ENCODE data around the gene GID4. TPM values are rescaled to one million over a fixed set of nuclear protein-coding genes. Genes with fewer than 3 reads are reported as not detected.

The GID4 gene
- total RNA-seq, 4 donors from 2014 or later, result 40.1 to 46.4 (median 41.4) TPM

GRCh38 chr17:18014006-18014405 lies 25.2 kb upstream of the GID4 start:
- no peak overlapping the region for H3K27ac ChIP-seq
- DNase-seq, result no peak
- no peaks in the 10 kb centered on the region for H3K9me3 ChIP-seq
- H3K4me1 ChIP-seq, result peaks cover 7 to 12% of the 10 kb centered on the region in 2 donors
- intact Hi-C loops (cut with DNase I; ENCODE audit: low total_unique reads), result no loop called here
- no peak overlapping the region for H3K4me3 ChIP-seq
- in situ Hi-C loops (cut with MboI; ENCODE audit: low sequenced_read_pairs in 4 of 4), result no loop called here
- no peak for TF ChIP-seq POLR2A (IDR thresholded peaks at IDR 0.05)
- TF ChIP-seq, protein P1, sequence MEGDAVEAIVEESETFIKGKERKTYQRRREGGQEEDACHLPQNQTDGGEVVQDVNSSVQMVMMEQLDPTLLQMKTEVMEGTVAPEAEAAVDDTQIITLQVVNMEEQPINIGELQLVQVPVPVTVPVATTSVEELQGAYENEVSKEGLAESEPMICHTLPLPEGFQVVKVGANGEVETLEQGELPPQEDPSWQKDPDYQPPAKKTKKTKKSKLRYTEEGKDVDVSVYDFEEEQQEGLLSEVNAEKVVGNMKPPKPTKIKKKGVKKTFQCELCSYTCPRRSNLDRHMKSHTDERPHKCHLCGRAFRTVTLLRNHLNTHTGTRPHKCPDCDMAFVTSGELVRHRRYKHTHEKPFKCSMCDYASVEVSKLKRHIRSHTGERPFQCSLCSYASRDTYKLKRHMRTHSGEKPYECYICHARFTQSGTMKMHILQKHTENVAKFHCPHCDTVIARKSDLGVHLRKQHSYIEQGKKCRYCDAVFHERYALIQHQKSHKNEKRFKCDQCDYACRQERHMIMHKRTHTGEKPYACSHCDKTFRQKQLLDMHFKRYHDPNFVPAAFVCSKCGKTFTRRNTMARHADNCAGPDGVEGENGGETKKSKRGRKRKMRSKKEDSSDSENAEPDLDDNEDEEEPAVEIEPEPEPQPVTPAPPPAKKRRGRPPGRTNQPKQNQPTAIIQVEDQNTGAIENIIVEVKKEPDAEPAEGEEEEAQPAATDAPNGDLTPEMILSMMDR (IDR thresholded peaks at IDR 0.05 in 4 of 5, conservative IDR thresholded peaks at IDR 0.05 in 1 of 5), result no peak
- no peaks in the 10 kb centered on the region for H3K27me3 ChIP-seq
- no peak for ATAC-seq
- H3K36me3 ChIP-seq, result peaks cover 0 to 6% of the 10 kb centered on the region in 2 donors

DNA sequence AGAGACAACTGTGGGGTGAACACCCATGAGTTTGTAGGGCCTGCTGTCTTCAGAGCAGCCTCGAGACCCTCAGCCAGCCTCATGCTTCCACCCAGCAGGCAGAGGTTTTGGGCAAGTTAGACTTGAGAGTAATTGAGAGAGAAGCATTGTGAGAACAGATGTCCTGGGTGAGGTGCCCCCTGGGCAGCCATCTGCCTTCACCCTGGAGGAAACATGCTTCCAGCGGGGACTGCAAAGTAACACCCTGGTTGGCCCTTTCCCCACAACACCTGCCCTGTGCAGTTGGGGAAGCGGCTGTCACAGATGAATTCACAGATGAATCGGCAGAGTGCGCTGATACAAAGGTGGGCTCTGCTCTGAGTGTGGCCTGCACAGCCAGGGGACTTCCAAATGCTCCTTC lies 23.6 kb upstream of the GID4 start:
- Histone ChIP-seq H3K27ac (no peak overlapping the region), H3K27me3 (no peaks in the 10 kb centered on the region), H3K4me1 (peaks cover 7 to 12% of the 10 kb centered on the region in 2 donors), H3K36me3 (peaks cover 0 to 6% of the 10 kb centered on the region in 2 donors), H3K9me3 (no peaks in the 10 kb centered on the region), H3K4me3 (no peak overlapping the region)
- TF ChIP-seq, protein P1 (IDR thresholded peaks at IDR 0.05 in 4 of 5, conservative IDR thresholded peaks at IDR 0.05 in 1 of 5), result no peak
- no peak for TF ChIP-seq POLR2A (IDR thresholded peaks at IDR 0.05)
- DNase-seq, result no peak
- intact Hi-C loops (cut with DNase I; ENCODE audit: low total_unique reads), result no loop called here
- no peak for ATAC-seq
- in situ Hi-C loops (cut with MboI; ENCODE audit: low sequenced_read_pairs in 4 of 4), result no loop called here

GRCh38 chr17:18016426-18016825 lies 22.8 kb upstream of the GID4 start:
- ATAC-seq, result no peak
- TF ChIP-seq, protein P1 (IDR thresholded peaks at IDR 0.05 in 4 of 5, conservative IDR thresholded peaks at IDR 0.05 in 1 of 5), result no peak
- no peak for TF ChIP-seq POLR2A (IDR thresholded peaks at IDR 0.05)
- Histone ChIP-seq H3K27me3 (no peaks in the 10 kb centered on the region), H3K36me3 (peaks cover 0 to 7% of the 10 kb centered on the region in 2 donors), H3K4me1 (peaks cover 7 to 18% of the 10 kb centered on the region in 2 donors), H3K27ac (no peak overlapping the region), H3K9me3 (no peaks in the 10 kb centered on the region), H3K4me3 (no peak overlapping the region)
- intact Hi-C loops (cut with DNase I; ENCODE audit: low total_unique reads) (no loop called here), in situ Hi-C loops (cut with MboI; ENCODE audit: low sequenced_read_pairs in 4 of 4) (no loop called here)
- no peak for DNase-seq

DNA sequence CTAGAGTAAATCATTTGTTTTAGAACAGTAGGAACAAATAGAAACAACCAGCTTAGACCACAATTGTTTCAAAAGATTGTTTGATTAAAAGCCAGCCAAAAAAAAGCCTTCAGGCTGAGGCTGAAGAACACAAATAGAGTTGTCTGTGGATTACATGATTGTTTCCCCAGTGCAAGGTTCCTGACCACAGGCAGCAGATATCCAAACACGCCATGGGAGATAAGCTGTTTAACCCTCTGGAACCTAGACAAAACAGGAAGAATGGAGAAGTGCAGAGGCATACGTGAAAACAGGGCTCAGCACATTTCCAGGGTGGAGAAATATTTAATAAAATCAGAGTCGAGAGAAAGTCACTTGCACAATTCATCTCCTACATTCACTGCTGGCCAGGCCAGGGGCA lies 21.2 kb upstream of the GID4 start:
- TF ChIP-seq, protein P1 (IDR thresholded peaks at IDR 0.05 in 4 of 5, conservative IDR thresholded peaks at IDR 0.05 in 1 of 5), result no peak
- no peak for TF ChIP-seq POLR2A (IDR thresholded peaks at IDR 0.05)
- intact Hi-C loops (cut with DNase I; ENCODE audit: low total_unique reads) (no loop called here), in situ Hi-C loops (cut with MboI; ENCODE audit: low sequenced_read_pairs in 4 of 4) (no loop called here)
- Histone ChIP-seq H3K27me3 (no peaks in the 10 kb centered on the region), H3K4me1 (peaks cover 7 to 24% of the 10 kb centered on the region in 2 donors), H3K9me3 (no peaks in the 10 kb centered on the region), H3K4me3 (no peak overlapping the region), H3K27ac (peak overlapping the region in 2 of 4 donors; percentile 67 to 83), H3K36me3 (peaks cover 0 to 2% of the 10 kb centered on the region in 2 donors)
- ATAC-seq, result no peak
- no peak for DNase-seq

GRCh38 chr17:18018411-18018921 lies 20.7 kb upstream of the GID4 start:
- intact Hi-C loops (cut with DNase I; ENCODE audit: low total_unique reads), result no loop called here
- Histone ChIP-seq H3K27me3 (no peaks in the 10 kb centered on the region), H3K4me3 (no peak overlapping the region), H3K27ac (peak overlapping the region in 1 of 4 donors; percentile 83), H3K36me3 (peaks cover 0 to 2% of the 10 kb centered on the region in 2 donors), H3K4me1 (peaks cover 7 to 24% of the 10 kb centered on the region in 2 donors), H3K9me3 (no peaks in the 10 kb centered on the region)
- no peak for DNase-seq
- no peak for TF ChIP-seq POLR2A (IDR thresholded peaks at IDR 0.05)
- TF ChIP-seq, protein P1 (IDR thresholded peaks at IDR 0.05 in 4 of 5, conservative IDR thresholded peaks at IDR 0.05 in 1 of 5), result no peak
- in situ Hi-C loops (cut with MboI; ENCODE audit: low sequenced_read_pairs in 4 of 4), result no loop called here
- no peak for ATAC-seq
